ENCODE data around the gene OLFM1.

DNA sequence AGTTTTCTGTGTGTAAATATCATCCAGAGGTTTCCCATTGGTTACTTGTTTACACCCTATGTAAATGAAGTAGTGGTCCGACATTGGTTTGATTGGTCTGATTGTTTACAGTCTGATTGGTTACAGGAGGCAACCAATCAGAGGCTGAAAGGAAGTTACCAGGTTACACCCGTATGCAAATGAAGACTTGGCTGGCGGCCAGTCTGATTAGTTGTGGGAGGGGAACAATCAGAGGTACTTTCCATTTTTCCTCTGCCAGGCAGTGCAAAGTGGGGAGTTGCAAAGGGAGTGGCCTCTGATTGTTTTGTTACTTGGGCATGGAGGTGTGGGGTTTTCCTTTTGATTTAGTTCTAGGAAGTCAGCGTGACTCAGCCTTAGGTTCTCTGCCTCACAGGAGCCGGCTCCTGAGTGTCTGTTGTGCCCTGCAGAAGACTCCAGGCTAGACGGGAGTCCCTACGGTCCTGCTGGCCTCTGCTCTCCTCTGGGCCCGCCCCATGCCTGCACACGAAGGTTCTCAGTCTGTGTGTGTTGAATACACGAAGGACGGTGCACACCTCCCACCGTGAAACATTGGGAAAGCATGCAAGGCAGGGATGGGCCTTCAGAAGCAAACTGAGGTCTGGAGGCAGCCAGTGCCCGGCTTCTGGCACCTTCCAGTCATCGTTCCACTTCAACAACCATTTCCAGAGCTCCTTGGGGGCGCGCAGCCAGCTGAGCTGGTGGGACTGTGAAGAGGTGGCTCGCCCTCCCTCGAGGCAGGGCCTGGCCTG lies 42.9 kb downstream of the OLFM1 start:
- TF ChIP-seq, protein P1, sequence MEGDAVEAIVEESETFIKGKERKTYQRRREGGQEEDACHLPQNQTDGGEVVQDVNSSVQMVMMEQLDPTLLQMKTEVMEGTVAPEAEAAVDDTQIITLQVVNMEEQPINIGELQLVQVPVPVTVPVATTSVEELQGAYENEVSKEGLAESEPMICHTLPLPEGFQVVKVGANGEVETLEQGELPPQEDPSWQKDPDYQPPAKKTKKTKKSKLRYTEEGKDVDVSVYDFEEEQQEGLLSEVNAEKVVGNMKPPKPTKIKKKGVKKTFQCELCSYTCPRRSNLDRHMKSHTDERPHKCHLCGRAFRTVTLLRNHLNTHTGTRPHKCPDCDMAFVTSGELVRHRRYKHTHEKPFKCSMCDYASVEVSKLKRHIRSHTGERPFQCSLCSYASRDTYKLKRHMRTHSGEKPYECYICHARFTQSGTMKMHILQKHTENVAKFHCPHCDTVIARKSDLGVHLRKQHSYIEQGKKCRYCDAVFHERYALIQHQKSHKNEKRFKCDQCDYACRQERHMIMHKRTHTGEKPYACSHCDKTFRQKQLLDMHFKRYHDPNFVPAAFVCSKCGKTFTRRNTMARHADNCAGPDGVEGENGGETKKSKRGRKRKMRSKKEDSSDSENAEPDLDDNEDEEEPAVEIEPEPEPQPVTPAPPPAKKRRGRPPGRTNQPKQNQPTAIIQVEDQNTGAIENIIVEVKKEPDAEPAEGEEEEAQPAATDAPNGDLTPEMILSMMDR (IDR thresholded peaks at IDR 0.05; ENCODE audit: insufficient read depth, low read depth, low read length), result no peak
- TF ChIP-seq EZH2 (IDR thresholded peaks at IDR 0.05; ENCODE audit: insufficient read depth, low read length), result no peak

All from astrocyte (in vitro differentiated cells and primary cell).